SIG-M5 treated with dmso at 0.1 percent for 504 hours (cell line): ENCODE results near the gene PLA2G4A.

Experiments
- DNase-seq: peaks from one replicate; lab custom pipeline; 2025; ENCODE audit not compliant: unreplicated experiment; lab: John Stamatoyannopoulos, UW

Gene PLA2G4A

GRCh38 chr1:186828611-186829454, at the start of gene PLA2G4A:
PLA2G4A (plus strand) TSS chr1:186828949; CDS start chr1:186854355, 25,406 bp downstream.
- DNase-seq = peak; percentile 95

- no peak for DNase-seq
Observed at GRCh38 chr1:186780076-186780475, 48.7 kb upstream of the PLA2G4A start.

- DNase-seq = no peak
Observed at GRCh38 chr1:186781730-186782129, 47.0 kb upstream of the PLA2G4A start.

GRCh38 chr1:186782791-186783190, 46.0 kb upstream of the PLA2G4A start:
- no peak for DNase-seq

GRCh38 chr1:186783193-186783592, 45.6 kb upstream of the PLA2G4A start:
- DNase-seq = no peak

GRCh38 chr1:186785503-186785902, 43.2 kb upstream of the PLA2G4A start:
- peak; percentile 82 for DNase-seq

- DNase-seq = no peak
Observed at GRCh38 chr1:186790101-186790500, 38.6 kb upstream of the PLA2G4A start.

GRCh38 chr1:186792870-186793581, 35.7 kb upstream of the PLA2G4A start:
- DNase-seq = no peak

- no peak for DNase-seq
Observed at GRCh38 chr1:186793582-186793927, 35.2 kb upstream of the PLA2G4A start.

- no peak for DNase-seq
Observed at GRCh38 chr1:186798960-186799688, 29.6 kb upstream of the PLA2G4A start.

- DNase-seq = no peak
Observed at GRCh38 chr1:186799689-186800054, 29.1 kb upstream of the PLA2G4A start.

- peak; percentile 48 for DNase-seq
Observed at GRCh38 chr1:186802388-186802787, 26.4 kb upstream of the PLA2G4A start.

GRCh38 chr1:186804679-186805078, 24.1 kb upstream of the PLA2G4A start:
- no peak for DNase-seq

- DNase-seq = peak; percentile 44
Observed at GRCh38 chr1:186806477-186806876, 22.3 kb upstream of the PLA2G4A start.

- no peak for DNase-seq
Observed at GRCh38 chr1:186807163-186807562, 21.6 kb upstream of the PLA2G4A start.

- no peak for DNase-seq
Observed at GRCh38 chr1:186811892-186812291, 16.9 kb upstream of the PLA2G4A start.

- DNase-seq = no peak
Observed at GRCh38 chr1:186812570-186812969, 16.2 kb upstream of the PLA2G4A start.

GRCh38 chr1:186813420-186813819, 15.3 kb upstream of the PLA2G4A start:
- DNase-seq = no peak

GRCh38 chr1:186819126-186819525, 9.6 kb upstream of the PLA2G4A start:
- DNase-seq = peak; percentile 91

- DNase-seq = no peak
Observed at GRCh38 chr1:186819563-186819962, 9.2 kb upstream of the PLA2G4A start.

- peak; percentile 23 for DNase-seq
Observed at GRCh38 chr1:186829686-186830587, 1.2 kb downstream of the PLA2G4A start.
